HepG2 (cell line): ENCODE results near the gene ADRA2A. TPM values are rescaled to one million over a fixed set of nuclear protein-coding genes. Genes with fewer than 3 reads are reported as not detected.

Experiments
- ATAC-seq: fragments of 200-7000 bp; cut with Tn5 transposase; 3 replicates; pipeline ENCODE4 v1.9.1; 2020; ENCODE audit warnings: mild to moderate bottlenecking, moderate library complexity
- BruUV-seq: library from RNA; stranded (reverse); fragments of 400-500 nt; replicated peaks from 2 replicates; lab custom pipeline; 2021; lab: Mats Ljungman, UMichigan
- CTCF ChIA-PET: fragments of 300-600 bp; formaldehyde crosslinking; extraction: SDS; loops from one replicate; lab custom pipeline; 2021; ENCODE audit warnings: low total read pairs, inconsistent platforms, low intra/inter-chr PET ratio; lab: Yijun Ruan, JAX
- POLR2A ChIA-PET: fragments of 350-600 bp; sonication (Branson Sonifier 250); formaldehyde crosslinking; loops from one replicate; lab custom pipeline; 2020; ENCODE audit warnings: antibody characterized with exemption, inconsistent platforms; lab: Yijun Ruan, JAX
- DNase-seq: peaks from one replicate; pipeline ENCODE4 v3.0.0-alpha.2; 2015; ENCODE audit warnings: low spot score
- FAIRE-seq: peaks from 3 replicates; lab custom pipeline; 2011; peaks lifted over from hg19 to GRCh38; lab: Jason Lieb, UNC
- H2AFZ ChIP-seq: one replicate; pipeline ENCODE4 v1.6.1; 2011; ENCODE audit warnings: low read length, inconsistent platforms
- H3K27ac ChIP-seq: fragments of 300-600 bp; 3 replicates; pipeline ENCODE4 v1.8.0; 2011; ENCODE audit warnings: mixed run types, mild to moderate bottlenecking, mixed read lengths, low read length, inconsistent platforms; ENCODE audit not compliant: insufficient read depth; ENCODE audit errors: extremely low read length
- H3K27me3 ChIP-seq, 2 experiments: fragments of 200-600 bp in 1 of 2; 2 replicates in 1 of 2; 3 replicates in 1 of 2; pipeline versions ENCODE4 v1.6.0 to v1.8.0; 2011; ENCODE audit warnings: low read length in 2 of 2, mild to moderate bottlenecking in 2 of 2, moderate library complexity in 2 of 2, inconsistent platforms in 1 of 2; ENCODE audit not compliant: insufficient read depth in 2 of 2, control insufficient read depth in 1 of 2
- H3K36me3 ChIP-seq, 2 experiments: fragments of 200-600 bp in 1 of 2; replicated peaks in 1 of 2; 2 replicates in 1 of 2; 3 replicates in 1 of 2; pipeline versions ENCODE4 v1.5.1 to v1.8.0; 2011; ENCODE audit warnings: low read length in 2 of 2, inconsistent platforms in 1 of 2; ENCODE audit not compliant: insufficient read depth in 2 of 2, control insufficient read depth in 1 of 2
- H3K4me1 ChIP-seq: 2 replicates; pipeline ENCODE4 v1.5.1; 2012; ENCODE audit warnings: low read length, inconsistent platforms; ENCODE audit not compliant: insufficient read depth
- H3K4me2 ChIP-seq: 2 replicates; pipeline ENCODE4 v1.6.0; 2011; ENCODE audit warnings: low read depth, low read length, inconsistent platforms
- H3K4me3 ChIP-seq, 3 experiments: fragments of 200-600 bp in 1 of 3; sonication (generic), shearing (Covaris generic) in 1 of 3; replicated peaks in 1 of 3; 2 replicates each; pipeline ENCODE4 v1.5.1; 2011 to 2016; ENCODE audit warnings: low read length in 3 of 3, inconsistent platforms in 2 of 3, low read depth in 2 of 3, mild to moderate bottlenecking in 2 of 3, control low read depth in 1 of 3, mixed read lengths in 1 of 3; ENCODE audit not compliant: insufficient read depth in 1 of 3
- H3K79me2 ChIP-seq: one replicate; pipeline ENCODE4 v1.6.1; 2011; ENCODE audit warnings: low read length, inconsistent platforms; ENCODE audit not compliant: insufficient read depth
- H3K9ac ChIP-seq: 2 replicates; pipeline ENCODE4 v1.6.0; 2011; ENCODE audit warnings: mild to moderate bottlenecking, low read depth, low read length, inconsistent platforms; ENCODE audit not compliant: insufficient read depth
- H3K9me3 ChIP-seq: 2 replicates; pipeline ENCODE4 v1.5.1; 2012; ENCODE audit warnings: mild to moderate bottlenecking, low read length
- H4K20me1 ChIP-seq: 2 replicates; pipeline ENCODE4 v1.6.0; 2011; ENCODE audit warnings: inconsistent platforms, mild to moderate bottlenecking, low read length, moderate library complexity; ENCODE audit not compliant: insufficient read depth
- ATF1 ChIP-seq: IDR thresholded peaks from 2 replicates; pipeline ENCODE4 v1.6.1; 2016; ENCODE audit warnings: mild to moderate bottlenecking, control low read depth
- DRAP1 ChIP-seq: IDR thresholded peaks from 2 replicates; pipeline ENCODE4 v1.6.1; 2016; ENCODE audit warnings: missing genetic modification reagents, missing compliant biosample characterization
- NR3C1 ChIP-seq: sonication (generic); formaldehyde crosslinking; IDR thresholded peaks from 2 replicates; pipeline ENCODE4 v1.4.0; 2020; ENCODE audit warnings: missing genetic modification reagents
- PATZ1 ChIP-seq: sonication (generic); formaldehyde crosslinking; IDR thresholded peaks from 2 replicates; pipeline ENCODE4 v1.4.0; 2020; ENCODE audit warnings: missing genetic modification reagents
- PHF5A ChIP-seq: IDR thresholded peaks from one replicate; pipeline ENCODE4 v1.6.1; 2018; ENCODE audit warnings: low read depth, missing genetic modification reagents; ENCODE audit not compliant: unreplicated experiment
- SMAD9 ChIP-seq: sonication (generic); formaldehyde crosslinking; IDR thresholded peaks from 2 replicates; pipeline ENCODE4 v1.5.1; 2020; ENCODE audit warnings: mild to moderate bottlenecking, missing genetic modification reagents
- SNAI1 ChIP-seq: sonication (generic); formaldehyde crosslinking; IDR thresholded peaks from 2 replicates; pipeline ENCODE4 v1.5.0; 2020; ENCODE audit warnings: mild to moderate bottlenecking, missing genetic modification reagents, borderline replicate concordance
- TEAD3 ChIP-seq: optimal IDR thresholded peaks from 2 replicates; pipeline ENCODE3; 2016; ENCODE audit warnings: borderline replicate concordance
- ZFP62 ChIP-seq: sonication (generic); formaldehyde crosslinking; IDR thresholded peaks from 2 replicates; pipeline ENCODE4 v1.4.0; 2020; ENCODE audit warnings: missing genetic modification reagents
- ZKSCAN1 ChIP-seq: fragments of 150-350 bp; IDR thresholded peaks from 2 replicates; pipeline ENCODE4 v1.6.1; 2014; ENCODE audit warnings: low read length
- ZNF224 ChIP-seq: sonication (generic); formaldehyde crosslinking; IDR thresholded peaks from 2 replicates; pipeline ENCODE4 v1.5.0; 2020; ENCODE audit warnings: mild to moderate bottlenecking, missing genetic modification reagents
- ZNF382 ChIP-seq: sonication (generic); formaldehyde crosslinking; IDR thresholded peaks from 2 replicates; pipeline ENCODE4 v1.5.0; 2020; ENCODE audit warnings: missing genetic modification reagents, mild to moderate bottlenecking, borderline replicate concordance
- ZNF496 ChIP-seq: sonication (generic); formaldehyde crosslinking; IDR thresholded peaks from 2 replicates; pipeline ENCODE4 v1.8.1; 2023; ENCODE audit warnings: mild to moderate bottlenecking, moderate library complexity, missing genetic modification reagents; ENCODE audit not compliant: insufficient replicate concordance
- ZNF770 ChIP-seq: sonication (generic); formaldehyde crosslinking; IDR thresholded peaks from 2 replicates; pipeline ENCODE4 v1.5.0; 2020; ENCODE audit warnings: mild to moderate bottlenecking, missing genetic modification reagents
- WGBS: methylation state at CpG from one replicate; pipeline ENCODE4 v1.1.6; 2017; ENCODE audit warnings: low lambda C conversion rate; 5-methylcytosine and 5-hydroxymethylcytosine counted together
- in situ Hi-C: cut with HindIII; loops from 2 replicates; pipeline ENCODE4 v1.10.0; 2017; ENCODE audit warnings: low pct_unique_long_range_greater_than_20kb; ENCODE audit not compliant: extremely low pct_ligation_motif_present
- intact Hi-C: fragments of 100-400 bp; cut with micrococcal nuclease; formaldehyde crosslinking; loops from one replicate; pipeline ENCODE4 v1.10.0; 2022; ENCODE audit not compliant: unreplicated experiment
- polyA plus RNA-seq, 8 experiments: library from polyadenylated mRNA; depleted of rRNA in 3 of 8; stranded (reverse) in 7 of 8; unstranded in 1 of 8; fragments of >200 nt; fragmentation: Illumina TruSeq in 4 of 8; extraction: Trizol in 4 of 8; gene quantifications; 2 replicates each; pipeline versions ENCODE4 v1.2.1 to v1.2.3, GENCODE V29; 2011 to 2016; ENCODE audit warnings: low read depth in 4 of 8, missing spikeins in 1 of 8, mixed read lengths in 1 of 8; ENCODE audit not compliant: insufficient read depth in 1 of 8
- total RNA-seq, 5 experiments: library from RNA; depleted of rRNA; stranded (reverse); fragments of >200 nt; fragmentation: Illumina TruSeq; extraction: Trizol; gene quantifications; 2 replicates each; pipeline ENCODE4 v1.2.3, GENCODE V29; 2016; ENCODE audit warnings: low read depth in 1 of 5
- TF ChIP-seq, protein P1 (sequence below): sonication (generic); formaldehyde crosslinking; conservative IDR thresholded peaks from 2 replicates; pipeline ENCODE4 v1.8.0; 2022; ENCODE audit warnings: mild to moderate bottlenecking, moderate library complexity, missing genetic modification reagents
- TF ChIP-seq, protein P2 (sequence below): sonication (generic); formaldehyde crosslinking; IDR thresholded peaks from 2 replicates; pipeline ENCODE4 v1.4.0; 2020; ENCODE audit warnings: mild to moderate bottlenecking, low read depth, missing genetic modification reagents

The ADRA2A gene
- total and polyA plus RNA-seq, 2 of the 13 experiments (the other 11 are each of a cell fraction or from before 2014, with no cell fraction given): 0.01 TPM; not detected in 1

- DNase-seq (no peak), FAIRE-seq (no peak), ATAC-seq (no peak)
- Histone ChIP-seq H3K4me3 (no peak overlapping the region), H3K79me2 (no peaks in the 10 kb centered on the region), H3K4me1 (no peaks in the 10 kb centered on the region), H3K36me3 (no peaks in the 10 kb centered on the region), H2AFZ (no peak overlapping the region), H3K4me2 (no peak overlapping the region), H4K20me1 (no peaks in the 10 kb centered on the region), H3K9ac (no peak overlapping the region), H3K27me3 (no peaks in the 10 kb centered on the region; a peak in 1 of 5 replicates), H3K9me3 (no peaks in the 10 kb centered on the region), H3K27ac (no peak overlapping the region)
- no TSS peak for BruUV-seq
- WGBS: 55% methylated on average over 6 of the region's 6 CpGs
- CTCF ChIA-PET: no interaction called here
- intact Hi-C loops: no loop called here
- TF ChIP-seq TEAD3: no peak
- TF ChIP-seq PATZ1 (CRISPR knock-in tag): no peak
- TF ChIP-seq, protein P1, sequence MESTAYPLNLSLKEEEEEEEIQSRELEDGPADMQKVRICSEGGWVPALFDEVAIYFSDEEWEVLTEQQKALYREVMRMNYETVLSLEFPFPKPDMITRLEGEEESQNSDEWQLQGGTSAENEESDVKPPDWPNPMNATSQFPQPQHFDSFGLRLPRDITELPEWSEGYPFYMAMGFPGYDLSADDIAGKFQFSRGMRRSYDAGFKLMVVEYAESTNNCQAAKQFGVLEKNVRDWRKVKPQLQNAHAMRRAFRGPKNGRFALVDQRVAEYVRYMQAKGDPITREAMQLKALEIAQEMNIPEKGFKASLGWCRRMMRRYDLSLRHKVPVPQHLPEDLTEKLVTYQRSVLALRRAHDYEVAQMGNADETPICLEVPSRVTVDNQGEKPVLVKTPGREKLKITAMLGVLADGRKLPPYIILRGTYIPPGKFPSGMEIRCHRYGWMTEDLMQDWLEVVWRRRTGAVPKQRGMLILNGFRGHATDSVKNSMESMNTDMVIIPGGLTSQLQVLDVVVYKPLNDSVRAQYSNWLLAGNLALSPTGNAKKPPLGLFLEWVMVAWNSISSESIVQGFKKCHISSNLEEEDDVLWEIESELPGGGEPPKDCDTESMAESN (CRISPR knock-in tag): no peak
- TF ChIP-seq, protein P2, sequence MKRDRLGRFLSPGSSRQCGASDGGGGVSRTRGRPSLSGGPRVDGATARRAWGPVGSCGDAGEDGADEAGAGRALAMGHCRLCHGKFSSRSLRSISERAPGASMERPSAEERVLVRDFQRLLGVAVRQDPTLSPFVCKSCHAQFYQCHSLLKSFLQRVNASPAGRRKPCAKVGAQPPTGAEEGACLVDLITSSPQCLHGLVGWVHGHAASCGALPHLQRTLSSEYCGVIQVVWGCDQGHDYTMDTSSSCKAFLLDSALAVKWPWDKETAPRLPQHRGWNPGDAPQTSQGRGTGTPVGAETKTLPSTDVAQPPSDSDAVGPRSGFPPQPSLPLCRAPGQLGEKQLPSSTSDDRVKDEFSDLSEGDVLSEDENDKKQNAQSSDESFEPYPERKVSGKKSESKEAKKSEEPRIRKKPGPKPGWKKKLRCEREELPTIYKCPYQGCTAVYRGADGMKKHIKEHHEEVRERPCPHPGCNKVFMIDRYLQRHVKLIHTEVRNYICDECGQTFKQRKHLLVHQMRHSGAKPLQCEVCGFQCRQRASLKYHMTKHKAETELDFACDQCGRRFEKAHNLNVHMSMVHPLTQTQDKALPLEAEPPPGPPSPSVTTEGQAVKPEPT (CRISPR knock-in tag): no peak
- TF ChIP-seq DRAP1 (CRISPR knock-in tag): no peak
- TF ChIP-seq PHF5A (CRISPR knock-in tag): no peak
- no peak for TF ChIP-seq NR3C1 (CRISPR knock-in tag)
- TF ChIP-seq ZNF770 (CRISPR knock-in tag): no peak
- no peak for TF ChIP-seq ZNF224
- no peak for TF ChIP-seq SNAI1 (CRISPR knock-in tag)
- no peak for TF ChIP-seq ZFP62 (CRISPR knock-in tag)
- no peak for TF ChIP-seq ZKSCAN1
- no peak for TF ChIP-seq ZNF496 (CRISPR knock-in tag)
- TF ChIP-seq ATF1 (CRISPR knock-in tag): no peak
- TF ChIP-seq SMAD9: no peak
- no peak for TF ChIP-seq ZNF382 (CRISPR knock-in tag)
- TF ChIP-seq, all 625 proteins: peak for 0
- in situ Hi-C loops: no loop called here
- POLR2A ChIA-PET: no interaction called here
Observed at GRCh38 chr10:111108441-111108840, 31.6 kb downstream of the ADRA2A start.
